Naive thymus-derived CD4-positive, alpha-beta T cell (primary cell): Measurements from ENCODE around the gene NCBP2. TPM values are rescaled to one million over a fixed set of nuclear protein-coding genes. Genes with fewer than 3 reads are reported as not detected.

Experiments
- ATAC-seq: fragments of 150-1000 bp; cut with Tn5 transposase; 2 replicates; pipeline ENCODE4 v1.10.0; 2021; ENCODE audit warnings: mild to moderate bottlenecking, moderate library complexity
- CTCF ChIA-PET: fragments of 350-600 bp; sonication (Branson Sonifier 250); formaldehyde crosslinking; loops from one replicate; lab custom pipeline; 2021; ENCODE audit warnings: antibody characterized with exemption; lab: Charles Lee
- POLR2A ChIA-PET: fragments of 350-600 bp; sonication (Branson Sonifier 250); formaldehyde crosslinking; loops from one replicate; lab custom pipeline; 2021; ENCODE audit warnings: antibody characterized with exemption, inconsistent platforms; lab: Charles Lee
- DNase-seq, 9 donors: peaks; one replicate each; pipeline versions ENCODE4 v3.0.0 to v3.0.0-alpha.2; 2020 to 2022; ENCODE audit warnings: mixed read lengths in 1 of 9
- H3K27ac ChIP-seq: one replicate; pipeline ENCODE4 v1.7.0; 2013; ENCODE audit warnings: mild to moderate bottlenecking, low read depth, low read length, moderate library complexity
- H3K27me3 ChIP-seq, 2 donors: one replicate each; pipeline ENCODE4 v1.7.0; 2013; ENCODE audit warnings: low read length in 2 of 2, mild to moderate bottlenecking in 2 of 2, moderate library complexity in 2 of 2; ENCODE audit not compliant: control insufficient read depth in 2 of 2, insufficient read depth in 2 of 2
- H3K36me3 ChIP-seq, 3 experiments: 1 replicate in 2 of 3; 2 replicates in 1 of 3; pipeline ENCODE4 v1.7.0; 2013; ENCODE audit warnings: low read length in 3 of 3, mild to moderate bottlenecking in 3 of 3, moderate library complexity in 1 of 3; ENCODE audit not compliant: insufficient read depth in 3 of 3, control insufficient read depth in 2 of 3
- H3K4me1 ChIP-seq, 2 donors: one replicate each; pipeline ENCODE4 v1.7.0; 2013; ENCODE audit warnings: low read length in 2 of 2, mild to moderate bottlenecking in 2 of 2, moderate library complexity in 1 of 2; ENCODE audit not compliant: control insufficient read depth in 2 of 2, insufficient read depth in 2 of 2
- H3K4me3 ChIP-seq: 2 replicates; pipeline ENCODE4 v1.7.0; 2013; ENCODE audit warnings: mild to moderate bottlenecking, low read length
- H3K9me3 ChIP-seq, 3 experiments: 1 replicate in 2 of 3; 2 replicates in 1 of 3; pipeline ENCODE4 v1.7.0; 2013; ENCODE audit warnings: low read length in 3 of 3; ENCODE audit not compliant: control insufficient read depth in 2 of 3
- H3K27ac Mint-ChIP-seq, 9 donors: one replicate each; pipeline ENCODE4 v1.8.0; 2020 to 2022; ENCODE audit warnings: mixed read lengths in 9 of 9, mild to moderate bottlenecking in 8 of 9, moderate library complexity in 5 of 9, inconsistent platforms in 2 of 9
- H3K27me3 Mint-ChIP-seq, 5 donors: one replicate each; pipeline ENCODE4 v1.8.0; 2021 to 2022; ENCODE audit warnings: mixed read lengths in 5 of 5, mild to moderate bottlenecking in 1 of 5
- H3K36me3 Mint-ChIP-seq, 5 donors: one replicate each; pipeline ENCODE4 v1.8.0; 2020 to 2022; ENCODE audit warnings: mixed read lengths in 5 of 5, mild to moderate bottlenecking in 3 of 5, inconsistent platforms in 1 of 5
- H3K4me1 Mint-ChIP-seq, 7 donors: one replicate each; pipeline ENCODE4 v1.8.0; 2020 to 2022; ENCODE audit warnings: mixed read lengths in 7 of 7, mild to moderate bottlenecking in 3 of 7, inconsistent platforms in 1 of 7
- H3K4me3 Mint-ChIP-seq, 10 donors: one replicate each; pipeline ENCODE4 v1.8.0; 2020 to 2022; ENCODE audit warnings: mild to moderate bottlenecking in 10 of 10, mixed read lengths in 10 of 10, moderate library complexity in 6 of 10, inconsistent platforms in 2 of 10
- H3K9me3 Mint-ChIP-seq, 11 donors: one replicate each; pipeline ENCODE4 v1.8.0; 2020 to 2022; ENCODE audit warnings: mixed read lengths in 11 of 11, mild to moderate bottlenecking in 4 of 11, inconsistent platforms in 1 of 11, moderate library complexity in 1 of 11
- intact Hi-C, 2 donors: fragments of 100-400 bp; cut with micrococcal nuclease; formaldehyde crosslinking; loops; one replicate each; pipeline ENCODE4 v1.15.1; 2023
- polyA plus RNA-seq, 2 donors: library from polyadenylated mRNA; unstranded; fragments of 300-500 nt; fragmentation: Illumina TruSeq; gene quantifications; one replicate each; pipeline ENCODE4 v1.2.3, GENCODE V29; 2021
- total RNA-seq, 6 experiments: library from RNA in 5 of 6; stranded (reverse) in 5 of 6; gene quantifications; 1 replicate in 5 of 6; 2 replicates in 1 of 6; pipeline ENCODE4 v1.2.3 and lab custom pipeline; 2021 to 2026

The NCBP2 gene
- total and polyA plus RNA-seq, 7 experiments from 2014 or later, result 42.9 to 96.9 (median 68.8) TPM

DNA sequence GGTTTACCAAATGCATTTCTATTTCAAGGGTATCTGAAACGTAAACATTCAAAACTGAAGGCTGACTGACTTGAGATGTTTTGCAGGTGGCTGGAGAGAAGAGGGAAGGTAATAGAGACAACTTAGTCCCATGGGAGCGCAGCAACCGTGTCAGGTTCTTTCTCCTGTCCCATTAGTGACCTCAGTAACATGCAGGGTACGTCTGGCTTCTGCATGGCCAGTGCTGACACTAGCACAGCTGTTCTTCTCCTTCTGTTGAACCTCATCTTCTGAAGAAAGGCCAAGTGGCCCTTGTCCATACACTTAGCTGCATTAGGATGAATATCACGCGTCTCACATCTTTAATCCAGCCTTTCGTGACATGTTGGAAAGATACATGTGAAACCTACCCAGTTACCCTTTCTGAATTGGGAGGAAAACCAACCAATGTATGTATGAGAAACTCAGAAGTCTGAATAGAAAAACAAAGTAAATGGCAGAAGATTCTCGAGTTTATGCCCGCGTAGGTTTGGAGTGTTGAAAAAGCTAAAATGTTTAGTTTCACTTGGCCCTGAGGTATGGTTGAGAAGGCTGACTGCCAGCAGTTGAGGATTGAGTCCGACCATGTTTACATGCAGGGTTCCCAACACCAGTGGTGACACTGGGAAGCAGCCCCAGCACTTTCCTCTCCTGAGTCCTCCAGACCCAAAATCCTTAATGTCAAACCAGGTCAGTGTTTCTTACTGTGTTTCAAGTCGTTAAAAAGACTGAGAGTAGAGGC, 10.3 kb downstream of the NCBP2 start:
- ChIA-PET POLR2A (interaction anchor here (0.7 kb wide), 1 partner anchor 669 kb away, joined by 4 read pairs; no protein-coding TSS in a partner anchor), CTCF (no interaction called here)
- peaks cover 13 to 74% (median 33%) of the 10 kb centered on the region in 3 experiments for H3K36me3 ChIP-seq
- no peaks in the 10 kb centered on the region for H3K9me3 Mint-ChIP-seq
- no peaks in the 10 kb centered on the region for H3K27me3 Mint-ChIP-seq
- intact Hi-C loops, result no loop called here
- no peak overlapping the region for H3K4me3 Mint-ChIP-seq
- peaks cover 13 to 48% (median 18%) of the 10 kb centered on the region in 5 donors for H3K36me3 Mint-ChIP-seq
- no peaks in the 10 kb centered on the region for H3K9me3 ChIP-seq
- peak overlapping the region in 3 of 9 donors; percentile 9 to 38 (median 21) for H3K27ac Mint-ChIP-seq
- H3K4me3 ChIP-seq, result no peak overlapping the region
- ATAC-seq (no peak), DNase-seq (no peak)
- H3K4me1 ChIP-seq, result no peaks in the 10 kb centered on the region
- no peaks in the 10 kb centered on the region for H3K27me3 ChIP-seq
- H3K4me1 Mint-ChIP-seq, result peaks cover 0 to 2% (median 0%) of the 10 kb centered on the region in 7 donors
- H3K27ac ChIP-seq, result no peak overlapping the region

DNA sequence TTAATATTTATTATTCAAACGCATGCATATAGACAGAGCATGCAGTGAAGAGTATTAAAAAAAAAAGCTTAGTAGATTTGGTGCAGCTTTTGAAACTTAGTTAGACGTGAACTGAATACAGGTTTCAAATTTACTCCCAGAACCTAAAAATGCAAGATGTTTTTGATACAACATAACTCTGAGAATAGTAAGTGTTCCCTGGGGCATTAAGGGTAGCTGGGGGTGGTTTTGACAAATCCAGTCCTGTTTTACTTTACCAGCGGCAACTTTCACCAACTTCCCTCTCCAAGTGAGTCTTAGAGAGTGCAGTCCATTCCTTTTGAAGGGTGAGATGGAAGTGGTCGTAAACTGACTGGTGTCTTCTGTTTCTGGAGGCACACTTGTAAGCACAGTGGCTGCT, 11.2 kb downstream of the NCBP2 start:
- Histone ChIP-seq H3K9me3 (no peaks in the 10 kb centered on the region), H3K4me1 (no peaks in the 10 kb centered on the region), H3K27me3 (no peaks in the 10 kb centered on the region), H3K36me3 (peaks cover 7 to 65% (median 25%) of the 10 kb centered on the region in 3 experiments), H3K4me3 (no peak overlapping the region), H3K27ac (no peak overlapping the region)
- Mint-ChIP-seq H3K27ac (no peak overlapping the region), H3K4me1 (no peaks in the 10 kb centered on the region), H3K36me3 (peaks cover 7 to 39% (median 15%) of the 10 kb centered on the region in 5 donors), H3K9me3 (no peaks in the 10 kb centered on the region), H3K4me3 (no peak overlapping the region), H3K27me3 (no peaks in the 10 kb centered on the region)
- ATAC-seq (no peak), DNase-seq (no peak)
- intact Hi-C loops, result no loop called here
- CTCF ChIA-PET, result no interaction called here
- POLR2A ChIA-PET, result interaction anchor here (0.9 kb wide), 1 partner anchor 10 kb away, joined by 3 read pairs; no protein-coding TSS in a partner anchor

DNA sequence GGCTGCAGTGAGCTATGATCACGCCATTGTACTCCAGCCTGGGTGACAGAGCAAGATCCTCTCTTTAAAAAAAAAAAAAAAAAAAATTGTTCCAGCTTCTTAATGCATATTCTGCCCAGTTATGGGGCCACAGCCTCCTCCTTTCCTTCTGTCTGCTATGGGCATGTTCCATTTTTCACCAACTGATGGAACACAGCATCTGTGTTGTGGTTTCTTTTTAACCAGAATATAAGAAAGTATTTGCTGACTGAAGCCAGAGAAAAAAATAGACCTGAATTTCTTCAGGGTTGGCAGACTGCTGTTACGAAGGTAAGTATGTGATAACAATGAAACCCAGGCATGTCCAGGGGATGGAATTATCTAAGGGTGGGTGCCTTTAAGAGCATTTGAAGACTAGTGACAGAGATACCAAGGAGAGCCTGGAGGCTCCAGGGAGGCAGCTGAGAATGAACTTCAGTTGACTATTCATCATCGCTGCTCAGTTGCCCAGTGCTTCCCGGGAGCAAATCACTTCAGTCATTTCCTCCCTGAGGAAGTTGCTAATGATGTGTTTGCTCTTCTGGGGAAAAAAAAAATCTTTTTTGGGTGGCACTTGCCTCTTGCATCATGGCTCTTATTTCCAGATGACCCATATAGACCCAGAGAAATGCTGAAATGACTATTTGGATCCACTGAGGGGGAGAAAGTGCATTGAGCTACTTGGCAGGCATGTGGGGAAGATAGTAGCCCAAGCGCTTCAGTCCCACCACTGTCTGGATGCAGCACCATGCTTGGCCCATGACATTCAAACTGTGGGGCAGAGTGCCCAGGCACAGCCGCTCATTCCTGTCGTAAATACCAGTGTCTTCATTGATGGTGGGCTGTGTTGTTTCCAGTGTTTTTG, 14.5 kb downstream of the NCBP2 start:
- Mint-ChIP-seq H3K27ac (peak overlapping the region in 2 of 9 donors; percentile 21 to 28), H3K4me3 (no peak overlapping the region), H3K27me3 (no peaks in the 10 kb centered on the region), H3K36me3 (peaks cover 3 to 30% (median 9%) of the 10 kb centered on the region in 5 donors), H3K9me3 (no peaks in the 10 kb centered on the region), H3K4me1 (no peaks in the 10 kb centered on the region)
- no peaks in the 10 kb centered on the region for H3K4me1 ChIP-seq
- H3K9me3 ChIP-seq, result no peaks in the 10 kb centered on the region
- H3K27ac ChIP-seq, result no peak overlapping the region
- ChIA-PET CTCF (no interaction called here), POLR2A (interaction anchor here (0.6 to 1.2 kb wide), 2 partner anchors 14 to 144 kb away, joined by 3 read pairs; partner anchors contain the start of gene NCBP2)
- intact Hi-C loops, result no loop called here
- H3K4me3 ChIP-seq, result no peak overlapping the region
- ATAC-seq (no peak), DNase-seq (no peak)
- H3K36me3 ChIP-seq, result peaks cover 0 to 39% (median 15%) of the 10 kb centered on the region in 3 experiments
- H3K27me3 ChIP-seq, result no peaks in the 10 kb centered on the region

DNA sequence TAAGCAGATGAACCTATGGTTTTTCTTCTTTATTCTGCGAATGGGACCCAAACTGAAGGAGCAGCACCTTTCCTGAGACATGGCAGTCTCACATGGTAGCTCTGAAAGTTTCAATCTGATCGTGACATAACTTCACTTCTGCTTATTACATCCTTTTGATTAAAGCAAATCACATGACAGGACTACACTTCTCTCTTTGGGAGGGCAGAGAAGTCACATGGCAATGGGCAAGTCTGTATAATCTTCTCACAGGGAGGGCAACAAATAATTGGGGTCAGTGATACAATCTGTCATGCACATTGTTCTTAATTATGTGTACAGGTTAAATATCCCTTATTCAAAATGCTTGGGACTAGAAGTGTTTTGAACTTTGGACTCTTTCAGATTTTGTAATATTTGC, 21.6 kb downstream of the NCBP2 start:
- Histone ChIP-seq H3K4me1 (no peaks in the 10 kb centered on the region), H3K9me3 (no peaks in the 10 kb centered on the region), H3K36me3 (peaks cover 0 to under 1% (median 0%) of the 10 kb centered on the region in 3 experiments), H3K27me3 (no peaks in the 10 kb centered on the region), H3K27ac (no peak overlapping the region), H3K4me3 (no peak overlapping the region)
- CTCF ChIA-PET, result no interaction called here
- Mint-ChIP-seq H3K4me3 (no peak overlapping the region), H3K27ac (peak overlapping the region in 3 of 9 donors; percentile 0 to 34 (median 28)), H3K27me3 (no peaks in the 10 kb centered on the region), H3K4me1 (no peaks in the 10 kb centered on the region), H3K36me3 (peaks cover 0 to 20% (median 9%) of the 10 kb centered on the region in 5 donors), H3K9me3 (peaks cover 0 to 9% (median 3%) of the 10 kb centered on the region in 11 donors)
- no peak for ATAC-seq
- DNase-seq, result no peak
- POLR2A ChIA-PET, result no interaction called here
- intact Hi-C loops, result no loop called here

DNA sequence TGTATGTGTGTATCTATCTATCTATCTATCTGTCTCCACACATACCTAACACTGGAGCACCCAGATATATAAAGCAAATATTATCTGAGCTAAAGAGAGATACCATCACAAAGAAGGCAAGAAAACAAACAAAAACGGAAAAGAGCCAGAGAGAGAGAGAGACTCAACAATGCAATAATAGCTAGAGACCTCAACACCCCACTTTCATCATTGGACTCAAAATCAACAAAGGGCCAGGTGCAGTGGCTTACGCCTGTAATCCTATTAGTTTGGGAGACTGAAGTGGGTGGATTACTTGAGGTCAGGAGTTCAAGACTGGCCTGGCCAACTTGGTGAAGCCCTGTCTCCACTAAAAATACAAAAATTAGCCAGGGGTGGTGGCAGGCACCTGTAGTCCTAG, 23.4 kb downstream of the NCBP2 start:
- no peaks in the 10 kb centered on the region for H3K4me1 Mint-ChIP-seq
- H3K27me3 Mint-ChIP-seq, result no peaks in the 10 kb centered on the region
- H3K36me3 Mint-ChIP-seq, result peaks cover 0 to 37% (median 21%) of the 10 kb centered on the region in 5 donors
- ChIA-PET POLR2A (no interaction called here), CTCF (no interaction called here)
- H3K27ac ChIP-seq, result no peak overlapping the region
- no peaks in the 10 kb centered on the region for H3K9me3 ChIP-seq
- no peaks in the 10 kb centered on the region for H3K27me3 ChIP-seq
- DNase-seq, result no peak
- H3K4me1 ChIP-seq, result no peaks in the 10 kb centered on the region
- no peak overlapping the region for H3K4me3 ChIP-seq
- intact Hi-C loops, result no loop called here
- H3K27ac Mint-ChIP-seq, result peak overlapping the region in 1 of 9 donors; percentile 11
- H3K36me3 ChIP-seq, result peaks cover 0 to 13% (median 0%) of the 10 kb centered on the region in 3 experiments
- H3K9me3 Mint-ChIP-seq, result peaks cover 0 to 12% (median 3%) of the 10 kb centered on the region in 11 donors
- no peak for ATAC-seq
- H3K4me3 Mint-ChIP-seq, result no peak overlapping the region

DNA sequence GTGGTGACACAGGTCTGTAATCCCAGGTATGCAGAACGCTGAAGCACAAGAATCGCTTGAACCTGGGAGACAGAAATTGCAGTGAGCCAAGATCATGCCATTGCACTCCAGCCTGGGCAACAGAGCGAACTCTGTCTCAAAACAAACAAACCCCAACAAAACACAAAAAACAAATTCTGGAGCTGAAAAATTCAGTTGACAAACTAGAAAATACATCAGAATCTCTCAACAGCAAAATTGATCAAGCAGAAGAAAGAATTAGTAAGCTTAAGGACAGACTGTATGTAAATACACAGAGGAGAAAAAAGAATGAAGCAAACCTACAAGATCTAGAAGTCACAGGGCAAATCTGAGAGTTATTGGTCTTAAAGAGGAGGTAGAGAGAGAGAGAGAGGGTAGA, 25.3 kb downstream of the NCBP2 start:
- ChIA-PET CTCF (no interaction called here), POLR2A (interaction anchor here (0.7 kb wide), 1 partner anchor 48 kb away, joined by 5 read pairs; no protein-coding TSS in a partner anchor)
- Mint-ChIP-seq H3K27me3 (no peaks in the 10 kb centered on the region), H3K4me3 (no peak overlapping the region), H3K9me3 (peaks cover 0 to 12% (median 3%) of the 10 kb centered on the region in 11 donors), H3K27ac (peak overlapping the region in 3 of 9 donors; percentile 1 to 32 (median 13)), H3K4me1 (no peaks in the 10 kb centered on the region), H3K36me3 (peaks cover 0 to 43% (median 24%) of the 10 kb centered on the region in 5 donors)
- H3K36me3 ChIP-seq, result peaks cover 0 to 15% (median 0%) of the 10 kb centered on the region in 3 experiments
- H3K4me3 ChIP-seq, result no peak overlapping the region
- ATAC-seq, result no peak
- intact Hi-C loops, result no loop called here
- no peaks in the 10 kb centered on the region for H3K9me3 ChIP-seq
- H3K27me3 ChIP-seq, result no peaks in the 10 kb centered on the region
- no peak overlapping the region for H3K27ac ChIP-seq
- no peaks in the 10 kb centered on the region for H3K4me1 ChIP-seq
- DNase-seq, result no peak
